Keratinocyte (primary cell): ENCODE measurements around the gene ELOVL5.

Experiments
- EZH2 ChIP-seq: IDR thresholded peaks from one replicate; pipeline ENCODE4 v1.6.1; 2012; ENCODE audit warnings: inconsistent platforms, mild to moderate bottlenecking, low read length, moderate library complexity
- TF ChIP-seq, protein P1 (sequence below), 3 experiments: IDR thresholded peaks in 1 of 3; conservative IDR thresholded peaks in 1 of 3; optimal IDR thresholded peaks in 1 of 3; 2 replicates in 2 of 3; 3 replicates in 1 of 3; pipeline versions ENCODE3 to v1.5.1; 2011; ENCODE audit warnings: low read length in 3 of 3, mild to moderate bottlenecking in 3 of 3, moderate library complexity in 2 of 3, control low read depth in 1 of 3, inconsistent platforms in 1 of 3; ENCODE audit not compliant: insufficient read depth in 2 of 3; ENCODE audit errors: extremely low read depth in 1 of 3

DNA sequence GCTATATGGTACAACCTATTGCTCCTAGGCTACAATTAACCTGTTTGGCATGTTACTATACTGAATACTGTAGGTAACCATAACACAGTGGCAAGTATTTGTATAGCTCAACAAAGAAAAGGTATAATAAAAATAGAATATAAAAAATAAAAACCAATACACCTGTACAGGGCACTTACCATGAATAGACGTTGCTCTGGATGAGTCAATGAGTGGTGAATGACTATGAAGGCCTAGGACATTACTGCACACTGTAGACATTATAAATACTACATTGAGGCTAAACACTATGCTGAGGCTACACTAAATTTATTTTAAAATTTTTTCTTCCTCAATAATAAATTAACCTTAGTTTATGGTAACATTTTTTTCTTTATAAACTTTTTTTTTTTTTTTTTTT is 18.6 kb downstream of the ELOVL5 start:
- no peak for TF ChIP-seq EZH2
- TF ChIP-seq, protein P1, sequence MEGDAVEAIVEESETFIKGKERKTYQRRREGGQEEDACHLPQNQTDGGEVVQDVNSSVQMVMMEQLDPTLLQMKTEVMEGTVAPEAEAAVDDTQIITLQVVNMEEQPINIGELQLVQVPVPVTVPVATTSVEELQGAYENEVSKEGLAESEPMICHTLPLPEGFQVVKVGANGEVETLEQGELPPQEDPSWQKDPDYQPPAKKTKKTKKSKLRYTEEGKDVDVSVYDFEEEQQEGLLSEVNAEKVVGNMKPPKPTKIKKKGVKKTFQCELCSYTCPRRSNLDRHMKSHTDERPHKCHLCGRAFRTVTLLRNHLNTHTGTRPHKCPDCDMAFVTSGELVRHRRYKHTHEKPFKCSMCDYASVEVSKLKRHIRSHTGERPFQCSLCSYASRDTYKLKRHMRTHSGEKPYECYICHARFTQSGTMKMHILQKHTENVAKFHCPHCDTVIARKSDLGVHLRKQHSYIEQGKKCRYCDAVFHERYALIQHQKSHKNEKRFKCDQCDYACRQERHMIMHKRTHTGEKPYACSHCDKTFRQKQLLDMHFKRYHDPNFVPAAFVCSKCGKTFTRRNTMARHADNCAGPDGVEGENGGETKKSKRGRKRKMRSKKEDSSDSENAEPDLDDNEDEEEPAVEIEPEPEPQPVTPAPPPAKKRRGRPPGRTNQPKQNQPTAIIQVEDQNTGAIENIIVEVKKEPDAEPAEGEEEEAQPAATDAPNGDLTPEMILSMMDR (optimal IDR thresholded peaks at IDR 0.05 in 1 of 3, IDR thresholded peaks at IDR 0.05 in 1 of 3, conservative IDR thresholded peaks at IDR 0.05 in 1 of 3; ENCODE audit: extremely low read depth in 1 of 3, insufficient read depth in 2 of 3, low read length in 3 of 3): no peak
